ENCODE results near the gene CNTNAP2. TPM values are rescaled to one million over a fixed set of nuclear protein-coding genes. Genes with fewer than 3 reads are reported as not detected.

Gene CNTNAP2
- total RNA-seq, 4 donors from 2014 or later: 0.25 to 0.89 (median 0.30) TPM; not detected in 1

DNA sequence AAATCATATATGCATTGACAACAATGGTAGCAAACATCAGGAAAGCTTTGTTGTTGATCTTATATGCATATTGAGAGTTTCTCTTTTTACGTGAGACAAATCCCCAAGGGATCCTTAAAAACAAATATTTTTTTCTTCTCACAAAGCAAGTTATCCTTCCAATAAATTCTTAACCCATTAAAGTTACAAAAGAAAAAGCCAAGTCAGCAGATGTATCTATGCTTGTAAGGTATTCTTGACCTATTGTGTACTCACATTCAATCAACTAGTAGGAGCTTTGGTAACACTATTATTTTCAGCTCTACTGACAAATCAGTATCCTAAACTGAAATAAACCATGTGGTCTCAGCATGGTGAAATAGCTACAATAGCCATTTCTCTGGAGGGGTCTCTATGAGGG, 586.3 kb downstream of the CNTNAP2 start:
- no peak overlapping the region for H3K4me3 ChIP-seq
- H3K36me3 ChIP-seq: no peaks in the 10 kb centered on the region
- peaks cover 6% of the 10 kb centered on the region for H3K9me3 ChIP-seq
- H3K27me3 ChIP-seq: no peaks in the 10 kb centered on the region
- H3K4me1 ChIP-seq: no peaks in the 10 kb centered on the region
- no peak for DNase-seq (ENCODE audit: low spot score in 2 of 2)
- no peak overlapping the region for H3K27ac ChIP-seq
- WGBS: 55% methylated on average over 1 of the region's 1 CpG
- TF ChIP-seq EP300 (IDR thresholded peaks at IDR 0.05) (no peak), POLR2AphosphoS5 (IDR thresholded peaks at IDR 0.05) (no peak), POLR2A (IDR thresholded peaks at IDR 0.05) (no peak)
- TF ChIP-seq, protein P1, sequence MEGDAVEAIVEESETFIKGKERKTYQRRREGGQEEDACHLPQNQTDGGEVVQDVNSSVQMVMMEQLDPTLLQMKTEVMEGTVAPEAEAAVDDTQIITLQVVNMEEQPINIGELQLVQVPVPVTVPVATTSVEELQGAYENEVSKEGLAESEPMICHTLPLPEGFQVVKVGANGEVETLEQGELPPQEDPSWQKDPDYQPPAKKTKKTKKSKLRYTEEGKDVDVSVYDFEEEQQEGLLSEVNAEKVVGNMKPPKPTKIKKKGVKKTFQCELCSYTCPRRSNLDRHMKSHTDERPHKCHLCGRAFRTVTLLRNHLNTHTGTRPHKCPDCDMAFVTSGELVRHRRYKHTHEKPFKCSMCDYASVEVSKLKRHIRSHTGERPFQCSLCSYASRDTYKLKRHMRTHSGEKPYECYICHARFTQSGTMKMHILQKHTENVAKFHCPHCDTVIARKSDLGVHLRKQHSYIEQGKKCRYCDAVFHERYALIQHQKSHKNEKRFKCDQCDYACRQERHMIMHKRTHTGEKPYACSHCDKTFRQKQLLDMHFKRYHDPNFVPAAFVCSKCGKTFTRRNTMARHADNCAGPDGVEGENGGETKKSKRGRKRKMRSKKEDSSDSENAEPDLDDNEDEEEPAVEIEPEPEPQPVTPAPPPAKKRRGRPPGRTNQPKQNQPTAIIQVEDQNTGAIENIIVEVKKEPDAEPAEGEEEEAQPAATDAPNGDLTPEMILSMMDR (IDR thresholded peaks at IDR 0.05): no peak

DNA sequence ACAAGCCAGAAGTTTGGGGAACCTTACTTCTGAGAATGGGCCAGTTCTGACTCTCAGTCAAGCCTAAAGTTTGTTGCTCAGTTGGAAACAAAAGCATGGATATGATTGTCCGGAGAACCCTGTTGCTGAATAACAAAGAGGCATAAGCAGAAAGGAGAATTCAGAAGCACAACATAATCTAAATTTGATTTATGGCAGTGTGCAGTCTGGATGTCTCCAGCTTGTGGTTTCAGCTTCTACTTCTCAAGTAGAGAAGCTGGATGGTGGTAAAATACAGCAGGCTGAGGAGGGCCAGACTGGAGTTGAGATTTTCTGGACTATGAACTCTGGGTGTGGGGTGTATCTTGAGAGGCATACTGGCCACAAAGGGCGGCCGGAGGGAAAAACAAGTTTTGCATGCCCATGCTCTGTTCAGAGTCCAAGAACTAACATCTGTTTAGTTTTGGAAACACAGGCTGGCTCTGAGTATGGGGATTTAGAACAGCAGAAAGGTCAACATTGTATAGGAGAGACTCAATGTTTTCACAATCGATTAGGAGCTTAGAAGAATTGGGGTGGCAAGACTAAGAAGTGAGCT, 592.9 kb downstream of the CNTNAP2 start:
- no peak for DNase-seq (ENCODE audit: low spot score in 2 of 2)
- Histone ChIP-seq H3K4me3 (no peak overlapping the region), H3K27ac (no peak overlapping the region), H3K9me3 (peaks cover 3% of the 10 kb centered on the region), H3K27me3 (no peaks in the 10 kb centered on the region), H3K36me3 (no peaks in the 10 kb centered on the region), H3K4me1 (no peaks in the 10 kb centered on the region)
- 63% methylated on average over 4 of the region's 4 CpGs for WGBS
- TF ChIP-seq, protein P1 (IDR thresholded peaks at IDR 0.05): no peak
- no peak for TF ChIP-seq POLR2A (IDR thresholded peaks at IDR 0.05)
- TF ChIP-seq EP300 (IDR thresholded peaks at IDR 0.05): no peak
- no peak for TF ChIP-seq POLR2AphosphoS5 (IDR thresholded peaks at IDR 0.05)

DNA sequence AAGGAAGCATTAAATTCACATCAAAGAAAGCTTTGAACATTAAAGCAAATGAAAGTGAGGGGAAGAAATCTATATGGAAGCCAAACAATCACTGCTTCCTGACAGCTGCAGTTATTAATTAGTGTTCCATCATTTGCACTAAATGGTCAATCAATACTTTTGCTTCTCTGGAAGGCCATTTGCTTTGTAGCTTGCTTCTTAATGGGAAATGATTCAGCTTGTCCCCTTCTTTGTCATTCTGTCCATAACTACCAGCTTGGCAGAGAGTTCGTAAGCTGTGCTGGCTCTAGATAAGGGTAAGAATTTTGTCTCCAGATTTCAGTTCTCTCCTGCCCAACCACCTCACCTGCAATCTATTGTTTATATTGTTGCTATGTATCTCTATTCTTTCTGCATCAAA, 596.6 kb downstream of the CNTNAP2 start:
- 86% methylated on average over 1 of the region's 1 CpG for WGBS

DNA sequence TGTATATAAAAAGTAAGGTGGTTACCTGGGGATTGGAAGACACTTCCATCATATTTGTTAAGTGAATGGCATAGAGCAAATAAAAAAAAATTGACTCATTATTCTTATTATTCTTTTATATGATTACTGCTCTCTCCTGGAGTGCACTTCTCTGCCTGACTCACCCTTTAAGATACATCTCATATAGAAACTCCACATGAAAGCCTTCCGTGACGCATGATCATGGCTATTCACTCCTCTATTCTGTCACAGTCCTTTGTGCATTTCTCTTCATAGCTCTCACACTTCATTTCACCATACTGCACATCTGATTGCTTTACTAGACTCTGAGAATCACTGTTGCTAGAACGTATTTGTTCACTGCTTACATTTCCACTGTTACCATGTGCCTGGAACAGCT, 597.3 kb downstream of the CNTNAP2 start:
- 92% methylated on average over 3 of the region's 3 CpGs for WGBS

More for the DNA sequence above, 596.6 kb downstream of the CNTNAP2 start:
- no peaks in the 10 kb centered on the region for H3K36me3 ChIP-seq
- no peaks in the 10 kb centered on the region for H3K27me3 ChIP-seq
- no peak overlapping the region for H3K4me3 ChIP-seq
- DNase-seq (ENCODE audit: low spot score in 2 of 2): no peak
- peaks cover 3% of the 10 kb centered on the region for H3K9me3 ChIP-seq
- H3K27ac ChIP-seq: no peak overlapping the region
- no peaks in the 10 kb centered on the region for H3K4me1 ChIP-seq
- TF ChIP-seq, protein P1 (IDR thresholded peaks at IDR 0.05): no peak
- TF ChIP-seq POLR2A (IDR thresholded peaks at IDR 0.05) (no peak), POLR2AphosphoS5 (IDR thresholded peaks at IDR 0.05) (no peak), EP300 (IDR thresholded peaks at IDR 0.05) (no peak)

DNA sequence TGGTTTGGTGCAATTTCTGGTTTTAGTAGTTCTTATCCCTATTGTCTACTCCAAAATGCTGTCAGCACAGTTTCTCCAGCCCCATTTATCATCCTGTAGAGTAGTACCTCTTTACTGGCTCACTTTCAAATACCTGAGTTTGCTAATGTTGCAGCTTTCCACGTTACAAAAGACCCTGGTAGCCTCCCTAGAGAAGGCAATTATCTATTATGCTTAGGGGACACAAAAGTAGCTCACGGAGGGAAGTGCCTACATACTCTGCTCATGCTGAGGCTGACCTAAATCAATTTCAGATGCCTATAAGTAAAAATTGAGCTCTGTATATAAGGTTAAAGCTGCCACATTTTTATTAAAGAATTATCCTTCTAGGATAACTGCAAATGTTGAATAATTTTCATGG, 603.6 kb downstream of the CNTNAP2 start:
- Histone ChIP-seq H3K27ac (no peak overlapping the region), H3K36me3 (no peaks in the 10 kb centered on the region), H3K9me3 (no peaks in the 10 kb centered on the region), H3K27me3 (no peaks in the 10 kb centered on the region), H3K4me1 (no peaks in the 10 kb centered on the region), H3K4me3 (no peak overlapping the region)
- DNase-seq (ENCODE audit: low spot score in 2 of 2): no peak
- TF ChIP-seq, protein P1 (IDR thresholded peaks at IDR 0.05): no peak
- TF ChIP-seq EP300 (IDR thresholded peaks at IDR 0.05) (no peak), POLR2AphosphoS5 (IDR thresholded peaks at IDR 0.05) (no peak), POLR2A (IDR thresholded peaks at IDR 0.05) (no peak)
- WGBS: 25% methylated on average over 2 of the region's 2 CpGs

More for the DNA sequence above, 597.3 kb downstream of the CNTNAP2 start:
- no peak for TF ChIP-seq POLR2AphosphoS5 (IDR thresholded peaks at IDR 0.05)
- no peak for TF ChIP-seq POLR2A (IDR thresholded peaks at IDR 0.05)
- no peak for TF ChIP-seq EP300 (IDR thresholded peaks at IDR 0.05)
- TF ChIP-seq, protein P1 (IDR thresholded peaks at IDR 0.05): no peak
- H3K27me3 ChIP-seq: no peaks in the 10 kb centered on the region
- no peaks in the 10 kb centered on the region for H3K4me1 ChIP-seq
- H3K9me3 ChIP-seq: peaks cover 3% of the 10 kb centered on the region
- no peak overlapping the region for H3K4me3 ChIP-seq
- H3K36me3 ChIP-seq: no peaks in the 10 kb centered on the region
- H3K27ac ChIP-seq: no peak overlapping the region
- no peak for DNase-seq (ENCODE audit: low spot score in 2 of 2)

Measured in suprapubic skin (tissue), 4 donors.